Heart left ventricle (tissue), 13 donors: ENCODE measurements around the gene RELA.

ENCODE experiments used
- CTCF ChIP-seq, 12 donors: fragments of 200-600 bp; sonication (generic) in 4 of 12; IDR thresholded peaks; one replicate each; pipeline versions ENCODE4 v1.5.0 to v1.8.0; 2018 to 2022; ENCODE audit warnings: antibody characterized with exemption in 12 of 12, mild to moderate bottlenecking in 5 of 12
- POLR2A ChIP-seq, 2 donors: fragments of 450-650 bp; IDR thresholded peaks; one replicate each; pipeline ENCODE4 v1.6.1; 2017; ENCODE audit warnings: antibody characterized with exemption in 2 of 2, mild to moderate bottlenecking in 2 of 2, moderate library complexity in 2 of 2
- donor health status: ischemic (EF 13 %, LVEDD 7.1; RV severe dilation, severe dysfunction).
- donor health status: DM: no; HTN: yes; CAD: no.
- donor health status: DM: no; HTN: no; CAD: no.
- donor health status: ischemic (EF 25% LVEDD 6.9; RV normal size, moderate dysfunction).
- donor health status: ischemic (EF 25% LVEDD 5.7; RV mildly dilated, moderate dysfunction).
- donor health status: ischemic (EF 35%, LVEDD 5.7; RV mildly dilated, moderate dysfunction).
- donor health status: nonischemic (EF 11% LVEDD 7.7; RV severe dilation, severe dysfunction).
- donor health status: DM: yes; HTN: yes; CAD: no.
- donor health status: PGD.
- donor health status: ischemic (EF 29% LVEDD 5.4; RV normal size, mild dysfunction).
- donor health status: nonischemic (EF 23%, LVEDD 6.1; RV moderate dilation, normal function).

- TF ChIP-seq CTCF (IDR thresholded peaks at IDR 0.05) (no peak), POLR2A (IDR thresholded peaks at IDR 0.05) (no peak)
These were observed 39.0 kb upstream of the RELA start for GRCh38 chr11:65701686-65702085.
